SK-N-SH (cell line): Measurements from ENCODE around the gene WWC1. TPM values are rescaled to one million over a fixed set of nuclear protein-coding genes. Genes with fewer than 3 reads are reported as not detected.

Source experiments
- CTCF ChIA-PET: fragments of 300-600, 350-600 bp; formaldehyde crosslinking; extraction: SDS; loops from one replicate; lab custom pipeline; 2021; lab: Yijun Ruan, JAX
- POLR2A ChIA-PET: fragments of 350-600 bp; sonication (Branson Sonifier 250); formaldehyde crosslinking; extraction: SDS; loops from one replicate; lab custom pipeline; 2020; ENCODE audit warnings: antibody characterized with exemption, inconsistent platforms; lab: Yijun Ruan, JAX
- DNase-seq: peaks from one replicate; pipeline ENCODE4 v3.0.0; 2012
- H2AFZ ChIP-seq: fragments of 200-600 bp; sonication (generic); 2 replicates; pipeline ENCODE4 v1.8.1; 2016; ENCODE audit warnings: antibody characterized with exemption, mild to moderate bottlenecking, low read depth
- H3F3A ChIP-seq: fragments of 200-600 bp; sonication (generic); replicated peaks from 2 replicates; pipeline ENCODE3; 2016; ENCODE audit warnings: antibody characterized with exemption, mild to moderate bottlenecking; ENCODE audit not compliant: insufficient read depth
- H3K27ac ChIP-seq, 2 experiments: fragments of 200-500 bp in 1 of 2; fragments of 200-600 bp in 1 of 2; sonication (Bioruptor generic) in 1 of 2; sonication (generic), shearing (Covaris generic) in 1 of 2; 2 replicates each; pipeline versions ENCODE4 v1.5.1 to v1.6.1; 2014 to 2016; ENCODE audit warnings: low read depth in 2 of 2, inconsistent platforms in 1 of 2, low read length in 1 of 2, mild to moderate bottlenecking in 1 of 2, mixed read lengths in 1 of 2
- H3K27me3 ChIP-seq: fragments of 200-600 bp; sonication (generic), shearing (Covaris generic); 2 replicates; pipeline ENCODE4 v1.6.1; 2016; ENCODE audit warnings: mixed run types; ENCODE audit not compliant: insufficient read depth
- H3K36me3 ChIP-seq, 2 experiments: fragments of 200-500 bp in 1 of 2; fragments of 200-600 bp in 1 of 2; sonication (Bioruptor generic) in 1 of 2; sonication (generic) in 1 of 2; replicated peaks in 1 of 2; 2 replicates each; pipeline versions ENCODE3 to v1.5.1; 2014 to 2016; ENCODE audit warnings: low read length in 1 of 2, mild to moderate bottlenecking in 1 of 2; ENCODE audit not compliant: insufficient read depth in 2 of 2, control insufficient read depth in 1 of 2
- H3K4me1 ChIP-seq, 2 experiments: fragments of 200-500 bp in 1 of 2; fragments of 200-600 bp in 1 of 2; sonication (Bioruptor generic) in 1 of 2; sonication (generic), shearing (Covaris generic) in 1 of 2; 2 replicates each; pipeline versions ENCODE4 v1.5.1 to v1.6.1; 2014 to 2016; ENCODE audit warnings: low read depth in 1 of 2, low read length in 1 of 2, mixed run types in 1 of 2; ENCODE audit not compliant: insufficient read depth in 2 of 2, control insufficient read depth in 1 of 2
- H3K4me2 ChIP-seq: fragments of 200-600 bp; sonication (generic), shearing (Covaris generic); 2 replicates; pipeline ENCODE4 v1.6.1; 2017; ENCODE audit warnings: mixed run types
- H3K4me3 ChIP-seq, 2 experiments: fragments of 200-500 bp in 1 of 2; fragments of 200-600 bp in 1 of 2; sonication (Bioruptor generic) in 1 of 2; sonication (generic), shearing (Covaris generic) in 1 of 2; 2 replicates each; pipeline versions ENCODE4 v1.5.1 to v1.8.1; 2014 to 2016; ENCODE audit warnings: low read depth in 2 of 2, inconsistent platforms in 1 of 2, low read length in 1 of 2, mild to moderate bottlenecking in 1 of 2, mixed read lengths in 1 of 2, moderate library complexity in 1 of 2
- H3K79me2 ChIP-seq: fragments of 200-600 bp; sonication (generic); 2 replicates; pipeline ENCODE4 v1.8.1; 2017; ENCODE audit warnings: mild to moderate bottlenecking; ENCODE audit not compliant: insufficient read depth
- H3K9ac ChIP-seq: fragments of 200-600 bp; sonication (generic); 2 replicates; pipeline ENCODE4 v1.6.1; 2017; ENCODE audit warnings: mixed run types
- H3K9me2 ChIP-seq: fragments of 200-600 bp; sonication (generic); 2 replicates; pipeline ENCODE4 v1.6.1; 2017; ENCODE audit warnings: mixed run types
- H3K9me3 ChIP-seq: fragments of 200-600 bp; sonication (generic); 2 replicates; pipeline ENCODE4 v1.6.1; 2017; ENCODE audit warnings: mixed run types, mild to moderate bottlenecking, moderate library complexity
- H4K20me1 ChIP-seq: fragments of 200-600 bp; sonication (generic); 2 replicates; pipeline ENCODE4 v1.6.1; 2017; ENCODE audit warnings: mild to moderate bottlenecking, mixed run types; ENCODE audit not compliant: insufficient read depth
- CHD2 ChIP-seq: fragments of 150-350 bp; IDR thresholded peaks from 2 replicates; pipeline ENCODE4 v1.6.1; 2018; ENCODE audit warnings: low read length; ENCODE audit not compliant: partially characterized antibody
- CTCF ChIP-seq: fragments of 200-600 bp; sonication (generic); IDR thresholded peaks from 2 replicates; pipeline ENCODE4 v1.6.1; 2017; ENCODE audit warnings: antibody characterized with exemption, mild to moderate bottlenecking, moderate library complexity
- ELF1 ChIP-seq: IDR thresholded peaks from 2 replicates; pipeline ENCODE4 v1.4.0; 2012
- EP300 ChIP-seq, 2 experiments: IDR thresholded peaks; 2 replicates each; pipeline versions ENCODE4 v1.4.0 to v1.6.1; 2012; ENCODE audit warnings: borderline replicate concordance in 1 of 2, low read depth in 1 of 2, low read length in 1 of 2
- GATA2 ChIP-seq: sonication (generic); formaldehyde crosslinking; IDR thresholded peaks from 2 replicates; pipeline ENCODE4 v1.5.0; 2020; ENCODE audit warnings: mild to moderate bottlenecking, missing genetic modification reagents
- IRF3 ChIP-seq: fragments of 150-350 bp; IDR thresholded peaks from 2 replicates; pipeline ENCODE4 v1.6.1; 2016; ENCODE audit warnings: mild to moderate bottlenecking, low read depth, low read length
- JUND ChIP-seq: IDR thresholded peaks from 2 replicates; pipeline ENCODE4 v1.4.0; 2012
- MAX ChIP-seq: IDR thresholded peaks from 2 replicates; pipeline ENCODE4 v1.4.0; 2012; ENCODE audit warnings: low read depth
- MXI1 ChIP-seq: IDR thresholded peaks from 2 replicates; pipeline ENCODE4 v1.6.1; 2012; ENCODE audit warnings: mild to moderate bottlenecking, low read depth, low read length, improper control_type of control experiment
- NFIC ChIP-seq: IDR thresholded peaks from 2 replicates; pipeline ENCODE4 v1.4.0; 2012; ENCODE audit warnings: borderline replicate concordance
- NRF1 ChIP-seq: IDR thresholded peaks from 2 replicates; pipeline ENCODE4 v1.6.1; 2012; ENCODE audit warnings: low read depth, mild to moderate bottlenecking, low read length
- POLR2AphosphoS5 ChIP-seq: IDR thresholded peaks from 2 replicates; pipeline ENCODE4 v1.6.1; 2012; ENCODE audit warnings: low read depth, low read length
- RCOR1 ChIP-seq: fragments of 150-350 bp; IDR thresholded peaks from 2 replicates; pipeline ENCODE4 v1.6.1; 2017; ENCODE audit warnings: antibody characterized with exemption, low read length
- RFX5 ChIP-seq: IDR thresholded peaks from 2 replicates; pipeline ENCODE4 v1.6.1; 2012; ENCODE audit warnings: mild to moderate bottlenecking, improper control_type of control experiment, low read length
- RXRA ChIP-seq: IDR thresholded peaks from 2 replicates; pipeline ENCODE4 v1.4.0; 2012; ENCODE audit warnings: low read depth, mild to moderate bottlenecking, borderline replicate concordance
- SIN3A ChIP-seq: IDR thresholded peaks from 2 replicates; pipeline ENCODE4 v1.6.1; 2012; ENCODE audit warnings: low read depth, mild to moderate bottlenecking, low read length, moderate library complexity, borderline replicate concordance
- SMC3 ChIP-seq: IDR thresholded peaks from 2 replicates; pipeline ENCODE4 v1.6.1; 2012; ENCODE audit warnings: low read depth, low read length, improper control_type of control experiment
- TAF1 ChIP-seq: IDR thresholded peaks from 2 replicates; pipeline ENCODE4 v1.6.1; 2012; ENCODE audit warnings: low read depth, mild to moderate bottlenecking, low read length, moderate library complexity, borderline replicate concordance
- TEAD4 ChIP-seq: IDR thresholded peaks from 2 replicates; pipeline ENCODE4 v1.4.0; 2012; ENCODE audit warnings: mild to moderate bottlenecking, borderline replicate concordance; ENCODE audit not compliant: insufficient read depth
- USF1 ChIP-seq: IDR thresholded peaks from 2 replicates; pipeline ENCODE4 v1.4.0; 2012; ENCODE audit warnings: low read depth, borderline replicate concordance
- USF2 ChIP-seq: fragments of 150-350 bp; IDR thresholded peaks from 2 replicates; pipeline ENCODE4 v1.6.1; 2017; ENCODE audit warnings: antibody characterized with exemption, low read length, low read depth, borderline replicate concordance
- YY1 ChIP-seq: IDR thresholded peaks from 2 replicates; pipeline ENCODE4 v1.4.0; 2012; ENCODE audit warnings: low read depth, mild to moderate bottlenecking
- WGBS: methylation state at CpG from one replicate; pipeline ENCODE4 v1.1.6; 2017; ENCODE audit warnings: low lambda C conversion rate; 5-methylcytosine and 5-hydroxymethylcytosine counted together
- polyA plus RNA-seq, 3 experiments: library from polyadenylated mRNA; depleted of rRNA; stranded (reverse); fragments of >200 nt; gene quantifications; 2 replicates each; pipeline ENCODE4 v1.2.3, GENCODE V29; 2012

Gene WWC1
- polyA plus RNA-seq, 1 of the 3 experiments (the other 2 are of a cell fraction) = 16.9 TPM

- TF ChIP-seq MAX (0 out of 2 replicates have a peak, but pooled peaks have one; percentile 27), RFX5 (no peak), JUND (no peak; the same call in 1 of the 2 replicates), GATA2 (CRISPR knock-in tag) (no peak), NFIC (peak; percentile 81), IRF3 (no peak), RXRA (no peak)
Observed at GRCh38 chr5:168295574-168296201, 4.2 kb downstream of the WWC1 start (continued).

GRCh38 chr5:168296682-168297081, 5.2 kb downstream of the WWC1 start:
- no peaks in the 10 kb centered on the region for H3K36me3 ChIP-seq
- no peak for DNase-seq
- peaks cover 81% of the 10 kb centered on the region for H3K79me2 ChIP-seq
- H3K4me1 ChIP-seq = peaks cover 13% of the 10 kb centered on the region in 2 experiments; a peak in 3 of 4 replicates
- H3K4me2 ChIP-seq = 0 out of 2 replicates have a peak overlapping the region, but pooled peaks have one; percentile 49
- H3K9ac ChIP-seq = no peak overlapping the region
- H3K9me2 ChIP-seq = no peaks in the 10 kb centered on the region
- H3K27ac ChIP-seq = peak overlapping the region in 1 of 2 experiments; percentile 67; a peak in 1 of 4 replicates
- H3K27me3 ChIP-seq = no peaks in the 10 kb centered on the region
- 100% methylated on average over 2 of the region's 2 CpGs for WGBS
- peaks cover 4% of the 10 kb centered on the region for H3F3A ChIP-seq
- no peak overlapping the region for H3K4me3 ChIP-seq
- POLR2A ChIA-PET = no interaction called here
- CTCF ChIA-PET = no interaction called here
- no peaks in the 10 kb centered on the region for H3K9me3 ChIP-seq
- no peaks in the 10 kb centered on the region for H4K20me1 ChIP-seq
- TF ChIP-seq TEAD4 (no peak), JUND (no peak), SMC3 (no peak), NFIC (no peak), CHD2 (no peak), POLR2AphosphoS5 (no peak), IRF3 (no peak), MAX (no peak), NRF1 (no peak), EP300 (IDR thresholded peaks at IDR 0.05; ENCODE audit: borderline replicate concordance in 1 of 2, low read depth in 1 of 2, low read length in 1 of 2) (no peak), YY1 (no peak), CTCF (no peak), SIN3A (no peak), USF2 (no peak), ELF1 (no peak), USF1 (no peak), RCOR1 (no peak), TAF1 (no peak), MXI1 (no peak)
- no peak overlapping the region for H2AFZ ChIP-seq
